NT2/D1 (cell line): Measurements from ENCODE around the gene ADAMTS20.

ENCODE experiments used
- SUZ12 ChIP-seq: IDR thresholded peaks from 2 replicates; pipeline ENCODE4 v1.6.1; 2011; ENCODE audit not compliant: insufficient read length, insufficient read depth; ENCODE audit errors: extremely low read depth
- YY1 ChIP-seq: IDR thresholded peaks from 2 replicates; pipeline ENCODE4 v1.6.1; 2011; ENCODE audit not compliant: insufficient read length, insufficient read depth
- ZNF274 ChIP-seq: IDR thresholded peaks from 2 replicates; pipeline ENCODE4 v1.6.1; 2011; ENCODE audit warnings: mild to moderate bottlenecking, low read depth, low read length

GRCh38 chr12:43348221-43348620 is 203.8 kb downstream of the ADAMTS20 start:
- TF ChIP-seq YY1 = no peak
- no peak for TF ChIP-seq SUZ12
- TF ChIP-seq ZNF274 = no peak
